ENCODE data around the gene NCOR2.

Gene NCOR2

GRCh38 chr12:124543590-124544310 lies 23.7 kb downstream of the NCOR2 start:
- no peak for DNase-seq (ENCODE audit: low read depth)

GRCh38 chr12:124543052-124543589 lies 24.3 kb downstream of the NCOR2 start:
- no peak for DNase-seq (ENCODE audit: low read depth)

- no peak for DNase-seq (ENCODE audit: low read depth)
These were observed 25.1 kb downstream of the NCOR2 start for GRCh38 chr12:124542021-124542949.

- no peak for DNase-seq (ENCODE audit: low read depth)
These were observed 26.1 kb downstream of the NCOR2 start for GRCh38 chr12:124541322-124541721.

GRCh38 chr12:124539084-124540041 lies 28.0 kb downstream of the NCOR2 start:
- DNase-seq (ENCODE audit: low read depth) = no peak

- DNase-seq (ENCODE audit: low read depth) = no peak
These were observed 29.0 kb downstream of the NCOR2 start for GRCh38 chr12:124538194-124539082.

- DNase-seq (ENCODE audit: low read depth) = no peak
These were observed 29.8 kb downstream of the NCOR2 start for GRCh38 chr12:124537525-124538193.

- DNase-seq (ENCODE audit: low read depth) = no peak
These were observed 30.8 kb downstream of the NCOR2 start for GRCh38 chr12:124536641-124537040.

GRCh38 chr12:124534776-124535740 lies 32.4 kb downstream of the NCOR2 start:
- DNase-seq (ENCODE audit: low read depth) = no peak

- DNase-seq (ENCODE audit: low read depth) = no peak
These were observed 34.0 kb downstream of the NCOR2 start for GRCh38 chr12:124533456-124533855.

- DNase-seq (ENCODE audit: low read depth) = no peak
These were observed 34.4 kb downstream of the NCOR2 start for GRCh38 chr12:124532967-124533366.

GRCh38 chr12:124532331-124532750 lies 35.1 kb downstream of the NCOR2 start:
- no peak for DNase-seq (ENCODE audit: low read depth)

GRCh38 chr12:124531906-124532305 lies 35.5 kb downstream of the NCOR2 start:
- no peak for DNase-seq (ENCODE audit: low read depth)

- no peak for DNase-seq (ENCODE audit: low read depth)
These were observed 36.1 kb downstream of the NCOR2 start for GRCh38 chr12:124531281-124531745.

- DNase-seq (ENCODE audit: low read depth) = no peak
These were observed 36.7 kb downstream of the NCOR2 start for GRCh38 chr12:124530637-124531263.

- no peak for DNase-seq (ENCODE audit: low read depth)
These were observed 37.7 kb downstream of the NCOR2 start for GRCh38 chr12:124529565-124530276.

- no peak for DNase-seq (ENCODE audit: low read depth)
These were observed 39.4 kb downstream of the NCOR2 start for GRCh38 chr12:124527861-124528561.
